ENCODE measurements around the gene SNAPC4.

Gene SNAPC4

DNA sequence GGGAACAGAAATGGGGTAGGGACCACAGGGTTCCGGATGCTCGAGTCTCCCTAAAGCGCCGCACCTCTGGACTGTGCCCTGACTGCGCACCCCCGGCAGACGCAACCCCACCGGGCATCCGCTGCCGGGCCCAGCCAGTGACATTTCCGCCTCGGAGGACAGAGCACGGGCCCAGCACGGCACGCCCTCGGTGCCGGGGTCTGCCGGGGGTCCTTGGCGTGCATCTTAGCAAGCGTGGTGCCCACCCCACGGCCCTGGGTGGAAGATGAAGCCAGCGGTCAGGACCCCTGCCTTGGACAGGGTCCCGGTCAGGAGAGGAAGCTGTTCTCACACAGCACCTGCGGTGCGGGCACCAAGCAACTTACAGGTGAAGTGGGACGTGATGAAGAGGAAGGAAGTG lies 32.6 kb upstream of the SNAPC4 start:
- no peak for ATAC-seq (ENCODE audit: low read depth)

GRCh38 chr9:136431782-136432350 lies 31.9 kb upstream of the SNAPC4 start:
- no peak for ATAC-seq (ENCODE audit: low read depth)
- no peak for TF ChIP-seq CTCF (IDR thresholded peaks at IDR 0.05; ENCODE audit: poor library complexity, severe bottlenecking)
- Histone ChIP-seq H3K27ac (ENCODE audit: poor library complexity, severe bottlenecking) (no peak overlapping the region), H3K36me3 (ENCODE audit: low read depth) (peaks cover 24% of the 10 kb centered on the region), H3K4me3 (ENCODE audit: severe bottlenecking) (no peak overlapping the region), H3K27me3 (ENCODE audit: insufficient read depth, poor library complexity, severe bottlenecking) (no peaks in the 10 kb centered on the region), H3K9me3 (ENCODE audit: severe bottlenecking) (no peaks in the 10 kb centered on the region), H3K4me1 (ENCODE audit: insufficient read depth, poor library complexity, severe bottlenecking) (no peaks in the 10 kb centered on the region)
- DNase-seq (ENCODE audit: low spot score): peak; percentile 62

More for the DNA sequence above, 32.6 kb upstream of the SNAPC4 start:
- H3K27me3 ChIP-seq (ENCODE audit: insufficient read depth, poor library complexity, severe bottlenecking): no peaks in the 10 kb centered on the region
- no peak overlapping the region for H3K4me3 ChIP-seq (ENCODE audit: severe bottlenecking)
- H3K36me3 ChIP-seq (ENCODE audit: low read depth): peaks cover 31% of the 10 kb centered on the region
- H3K4me1 ChIP-seq (ENCODE audit: insufficient read depth, poor library complexity, severe bottlenecking): peaks cover 2% of the 10 kb centered on the region
- TF ChIP-seq CTCF (IDR thresholded peaks at IDR 0.05; ENCODE audit: poor library complexity, severe bottlenecking): no peak
- DNase-seq (ENCODE audit: low spot score): peak; percentile 58
- H3K9me3 ChIP-seq (ENCODE audit: severe bottlenecking): no peaks in the 10 kb centered on the region
- no peak overlapping the region for H3K27ac ChIP-seq (ENCODE audit: poor library complexity, severe bottlenecking)

DNA sequence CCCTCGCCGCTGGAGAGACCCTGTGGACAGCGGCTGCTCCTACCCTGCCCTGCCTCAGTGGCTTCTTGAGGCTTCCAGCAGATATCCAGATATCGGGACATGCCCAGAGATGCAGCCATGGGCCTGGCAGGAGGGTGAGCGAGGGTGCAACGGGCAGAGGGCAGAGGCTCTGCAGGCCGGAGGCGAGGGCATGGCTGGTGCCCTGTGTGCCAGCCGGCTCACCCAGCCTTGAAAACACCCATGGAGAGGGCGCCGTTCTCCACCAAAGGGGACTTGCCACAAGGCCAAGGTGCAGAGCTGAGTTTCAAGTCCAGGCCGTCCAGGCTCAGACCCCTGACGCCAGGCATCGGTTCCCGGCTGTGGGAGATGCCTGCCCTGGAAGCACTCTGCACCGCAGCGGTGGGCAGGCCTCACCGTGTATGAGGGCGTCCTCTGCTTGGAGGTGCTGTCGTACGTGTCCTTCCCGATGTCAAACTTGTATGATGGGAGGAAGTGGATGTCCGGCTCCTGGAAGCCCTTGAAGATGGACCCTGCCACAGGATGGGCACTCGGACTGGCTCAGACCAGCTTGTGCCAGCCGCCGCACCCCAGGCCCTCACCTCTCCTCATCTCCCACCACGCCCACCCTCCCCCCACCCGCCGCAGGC lies 30.7 kb upstream of the SNAPC4 start:
- DNase-seq (ENCODE audit: low spot score) (no peak), ATAC-seq (ENCODE audit: low read depth) (no peak; the same call in 2 of the 3 replicates)
- Histone ChIP-seq H3K9me3 (ENCODE audit: severe bottlenecking) (no peaks in the 10 kb centered on the region), H3K4me3 (ENCODE audit: severe bottlenecking) (no peak overlapping the region), H3K27me3 (ENCODE audit: insufficient read depth, poor library complexity, severe bottlenecking) (no peaks in the 10 kb centered on the region), H3K4me1 (ENCODE audit: insufficient read depth, poor library complexity, severe bottlenecking) (no peaks in the 10 kb centered on the region), H3K36me3 (ENCODE audit: low read depth) (peaks cover 17% of the 10 kb centered on the region; the same call in 1 of the 2 replicates), H3K27ac (ENCODE audit: poor library complexity, severe bottlenecking) (no peak overlapping the region)
- no peak for TF ChIP-seq CTCF (IDR thresholded peaks at IDR 0.05; ENCODE audit: poor library complexity, severe bottlenecking)

DNA sequence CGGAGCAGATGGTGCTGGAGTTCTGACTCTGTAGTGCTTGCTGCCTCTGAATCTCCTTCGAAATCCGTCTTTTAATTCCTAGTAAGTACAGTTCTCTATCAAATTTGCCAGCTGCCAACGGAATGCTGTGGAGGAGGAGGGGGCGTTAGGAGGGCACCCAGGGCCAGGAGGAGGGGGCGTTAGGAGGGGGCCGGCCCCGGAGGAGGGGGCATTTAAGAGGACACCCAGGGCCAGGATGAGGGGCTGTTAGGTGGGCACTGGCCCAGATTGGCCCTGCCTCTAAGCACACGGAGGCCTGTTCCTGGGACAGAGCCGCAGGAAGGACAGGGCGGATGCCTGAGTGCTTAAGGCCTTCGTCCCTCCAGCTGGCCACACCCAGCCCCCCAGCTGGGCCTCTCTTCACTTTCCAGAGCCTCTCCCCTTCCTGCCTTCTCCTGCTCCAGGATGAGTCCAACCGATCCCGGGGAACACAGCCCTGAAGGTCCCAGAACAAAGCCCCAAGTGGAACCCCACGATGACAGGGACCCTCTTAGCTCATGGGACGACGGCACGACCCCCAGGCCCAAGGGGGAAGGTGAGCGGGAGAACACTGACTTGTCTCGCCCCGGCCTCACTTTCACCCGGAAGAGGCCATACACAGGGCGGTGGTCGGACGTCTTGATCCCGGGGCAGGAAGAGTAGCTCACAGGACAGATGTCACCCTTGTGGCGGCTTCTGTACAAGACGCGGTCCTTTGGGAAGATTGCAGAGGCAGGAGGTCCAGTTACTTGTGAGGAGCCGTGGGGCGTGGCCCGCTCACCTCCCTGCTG lies 29.9 kb upstream of the SNAPC4 start:
- 0 out of 3 replicates have a peak, but pooled peaks have one; percentile 11 for ATAC-seq (ENCODE audit: low read depth)
- TF ChIP-seq CTCF (IDR thresholded peaks at IDR 0.05; ENCODE audit: poor library complexity, severe bottlenecking): no peak
- H3K4me1 ChIP-seq (ENCODE audit: insufficient read depth, poor library complexity, severe bottlenecking): no peaks in the 10 kb centered on the region
- no peak overlapping the region for H3K27ac ChIP-seq (ENCODE audit: poor library complexity, severe bottlenecking)
- H3K4me3 ChIP-seq (ENCODE audit: severe bottlenecking): no peak overlapping the region
- H3K36me3 ChIP-seq (ENCODE audit: low read depth): peaks cover 17% of the 10 kb centered on the region
- H3K27me3 ChIP-seq (ENCODE audit: insufficient read depth, poor library complexity, severe bottlenecking): no peaks in the 10 kb centered on the region
- no peak for DNase-seq (ENCODE audit: low spot score)
- H3K9me3 ChIP-seq (ENCODE audit: severe bottlenecking): no peaks in the 10 kb centered on the region

All from RWPE2 (cell line).